ENCODE measurements around the gene ASTL. TPM values are rescaled to one million over a fixed set of nuclear protein-coding genes. Genes with fewer than 3 reads are reported as not detected.
"Not testable (repeated sequence)": the region's sequence is repeated elsewhere in the genome, so short reads cannot be mapped to it uniquely, and the experiment has no call there.

The ASTL gene
- total RNA-seq, 1 donor from 2014 or later = not detected

DNA sequence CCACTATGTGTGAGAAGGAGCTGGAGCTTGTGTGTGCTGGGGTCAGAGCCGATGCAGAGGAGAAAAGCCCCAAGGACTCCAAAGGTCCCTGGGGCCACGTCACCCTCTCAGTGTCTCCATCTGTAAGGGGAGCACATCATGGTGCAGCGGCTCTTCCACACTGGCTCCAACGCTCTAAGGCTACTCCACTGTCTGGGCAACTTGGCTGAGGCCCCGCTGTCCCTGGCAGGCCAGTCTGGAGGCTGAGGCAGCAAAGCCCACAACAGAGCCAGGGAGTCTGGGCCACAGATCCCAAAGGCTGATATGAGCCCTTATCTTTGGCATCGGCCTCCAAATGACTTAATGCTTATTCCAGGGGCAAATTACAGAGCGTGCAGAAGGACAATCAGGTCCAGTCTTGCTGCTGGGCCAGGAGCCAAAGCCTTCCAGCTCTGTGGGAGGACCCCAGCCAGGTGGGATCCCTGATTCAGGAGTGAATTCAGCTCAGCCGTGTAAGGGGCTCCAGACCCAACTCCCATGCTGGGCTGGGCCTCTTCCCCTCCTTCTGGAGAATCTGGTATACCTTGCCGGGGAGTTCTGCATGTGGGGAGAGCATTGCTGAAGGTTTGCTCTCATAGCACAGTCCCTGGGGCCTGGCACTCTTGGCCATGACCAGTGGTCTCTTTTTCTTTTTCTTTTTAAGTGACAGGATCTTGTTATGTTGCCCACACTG, 8.7 kb upstream of the ASTL start:
- DNase-seq (ENCODE audit: extremely low read depth, low read depth, low spot score) = no peak

DNA sequence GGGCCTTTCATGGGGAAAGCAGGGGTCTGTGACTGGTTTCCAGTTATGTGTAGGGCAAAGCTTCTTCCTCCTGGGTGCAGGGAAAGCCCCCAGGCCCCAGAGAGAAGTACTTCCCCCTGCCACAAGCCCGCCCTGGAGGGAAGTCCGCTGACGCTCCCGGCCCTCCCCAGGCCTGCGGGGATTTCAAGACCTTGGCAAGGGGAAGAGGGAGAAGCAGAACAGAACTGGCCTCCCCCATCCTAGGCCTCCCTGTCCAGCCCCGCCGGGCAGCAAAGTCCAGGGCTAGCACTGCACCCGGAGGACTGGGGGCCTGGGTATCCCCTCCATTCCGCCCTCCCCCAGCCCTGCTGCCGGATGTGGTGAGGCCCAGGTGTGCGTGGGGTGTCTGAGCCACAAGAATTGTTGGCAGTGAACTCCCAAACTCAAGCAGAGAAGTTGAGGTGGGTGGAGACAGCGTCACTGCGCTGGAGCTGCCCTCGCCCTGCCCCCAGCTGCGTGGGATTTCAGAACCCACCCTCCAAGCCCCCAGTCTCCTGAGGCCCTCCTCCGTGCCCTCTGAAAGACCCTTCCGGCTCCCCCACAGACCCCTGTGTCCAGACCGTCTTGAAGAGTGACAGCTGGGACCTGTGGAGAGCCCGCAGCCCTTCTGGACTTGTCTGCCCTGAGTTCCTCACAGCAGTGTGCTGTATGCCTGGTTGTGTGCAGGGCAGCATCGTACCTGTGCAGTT, 8.0 kb upstream of the ASTL start:
- DNase-seq (ENCODE audit: extremely low read depth, low read depth, low spot score) = no peak

DNA sequence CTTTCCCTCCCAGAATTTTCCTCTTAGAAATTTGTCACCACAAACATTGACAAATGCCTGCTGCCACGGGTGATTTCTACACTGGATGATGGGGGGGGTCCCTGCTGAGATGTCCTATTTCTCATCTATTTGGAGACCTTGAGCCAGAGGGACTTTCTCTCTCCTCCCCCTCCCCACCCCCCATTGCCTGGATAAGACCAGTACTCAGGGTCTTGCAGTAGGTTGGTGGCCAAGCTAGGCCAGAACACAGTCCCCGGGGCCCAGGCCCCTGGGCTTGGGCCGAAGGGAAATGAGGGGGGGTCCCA, 7.5 kb upstream of the ASTL start:
- DNase-seq (ENCODE audit: extremely low read depth, low read depth, low spot score) = no peak

GRCh38 chr2:96145036-96145847, 6.9 kb upstream of the ASTL start, which contains the start of gene DUSP2:
TSS of gene DUSP2 (minus strand) at chr2:96145440. CDS start at chr2:96145354, 86 bp downstream.
- no peak for DNase-seq (ENCODE audit: extremely low read depth, low read depth, low spot score)

DNA sequence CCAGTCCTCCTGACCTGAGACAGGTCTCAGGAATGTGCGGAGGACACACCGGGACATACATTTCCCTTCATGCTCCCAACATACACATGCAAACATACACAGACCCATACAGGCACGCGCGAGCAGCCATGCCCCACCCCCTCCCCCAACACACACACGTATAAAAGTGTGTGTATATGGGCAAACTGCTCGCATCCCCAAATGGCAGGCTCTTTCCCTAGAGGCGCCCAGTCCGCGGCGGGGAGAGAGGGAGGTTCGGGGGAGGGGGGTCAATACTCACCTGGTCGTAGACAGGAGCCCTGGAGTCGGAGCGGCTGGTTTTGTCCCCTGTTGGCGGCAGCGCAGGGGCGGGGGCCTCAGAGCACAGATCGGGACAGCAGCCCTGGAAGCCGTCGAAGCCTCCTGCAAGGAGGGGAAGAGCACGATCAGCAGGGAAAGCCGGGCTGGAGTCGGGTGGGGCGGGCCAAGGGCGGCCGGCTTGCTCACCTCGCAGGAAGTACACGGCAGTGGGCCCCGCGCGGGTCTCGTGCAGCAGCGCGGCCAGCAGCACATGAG, 6.3 kb upstream of the ASTL start:
- no peak for DNase-seq (ENCODE audit: extremely low read depth, low read depth, low spot score)

- DNase-seq (ENCODE audit: extremely low read depth, low read depth, low spot score) = no peak
These were observed 5.7 kb upstream of the ASTL start for GRCh38 chr2:96143848-96144480.

- no peak for DNase-seq (ENCODE audit: extremely low read depth, low read depth, low spot score)
These were observed 5.0 kb upstream of the ASTL start for GRCh38 chr2:96143231-96143847.

GRCh38 chr2:96142217-96143113, 4.2 kb upstream of the ASTL start:
- DNase-seq (ENCODE audit: extremely low read depth, low read depth, low spot score) = no peak

- not testable (repeated sequence) for DNase-seq (ENCODE audit: extremely low read depth, low read depth, low spot score)
These were observed 3.3 kb upstream of the ASTL start for GRCh38 chr2:96141624-96141967.

GRCh38 chr2:96140941-96141623, 2.8 kb upstream of the ASTL start:
- no peak for DNase-seq (ENCODE audit: extremely low read depth, low read depth, low spot score)

DNA sequence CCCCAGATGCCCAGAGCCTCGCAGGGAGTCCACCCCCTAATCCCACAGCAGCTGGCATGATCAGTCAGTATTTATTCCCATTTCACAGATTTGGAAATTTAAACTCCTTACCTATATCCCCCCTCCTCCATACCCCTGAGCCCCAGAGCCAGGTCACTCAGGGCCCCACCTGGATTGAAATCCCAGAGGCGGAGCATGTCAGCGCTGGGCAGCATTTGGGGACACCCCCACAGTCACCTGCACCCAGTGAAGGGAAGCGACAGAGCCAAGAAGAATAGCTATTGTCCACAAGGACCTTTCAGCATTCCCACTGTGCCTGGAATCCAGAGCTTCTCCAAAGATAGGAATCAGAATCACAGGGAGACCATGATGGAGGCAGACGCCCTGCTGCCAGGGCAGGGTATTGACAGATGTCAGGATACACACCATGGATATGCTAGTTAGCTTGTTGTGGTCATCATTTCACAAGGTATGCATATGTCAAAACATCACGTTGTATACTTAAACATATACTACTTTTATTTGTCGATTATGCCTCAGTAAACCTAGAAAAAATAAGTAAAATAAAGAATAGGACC, 968 bp upstream of the ASTL start:
- DNase-seq (ENCODE audit: extremely low read depth, low read depth, low spot score) = no peak

DNA sequence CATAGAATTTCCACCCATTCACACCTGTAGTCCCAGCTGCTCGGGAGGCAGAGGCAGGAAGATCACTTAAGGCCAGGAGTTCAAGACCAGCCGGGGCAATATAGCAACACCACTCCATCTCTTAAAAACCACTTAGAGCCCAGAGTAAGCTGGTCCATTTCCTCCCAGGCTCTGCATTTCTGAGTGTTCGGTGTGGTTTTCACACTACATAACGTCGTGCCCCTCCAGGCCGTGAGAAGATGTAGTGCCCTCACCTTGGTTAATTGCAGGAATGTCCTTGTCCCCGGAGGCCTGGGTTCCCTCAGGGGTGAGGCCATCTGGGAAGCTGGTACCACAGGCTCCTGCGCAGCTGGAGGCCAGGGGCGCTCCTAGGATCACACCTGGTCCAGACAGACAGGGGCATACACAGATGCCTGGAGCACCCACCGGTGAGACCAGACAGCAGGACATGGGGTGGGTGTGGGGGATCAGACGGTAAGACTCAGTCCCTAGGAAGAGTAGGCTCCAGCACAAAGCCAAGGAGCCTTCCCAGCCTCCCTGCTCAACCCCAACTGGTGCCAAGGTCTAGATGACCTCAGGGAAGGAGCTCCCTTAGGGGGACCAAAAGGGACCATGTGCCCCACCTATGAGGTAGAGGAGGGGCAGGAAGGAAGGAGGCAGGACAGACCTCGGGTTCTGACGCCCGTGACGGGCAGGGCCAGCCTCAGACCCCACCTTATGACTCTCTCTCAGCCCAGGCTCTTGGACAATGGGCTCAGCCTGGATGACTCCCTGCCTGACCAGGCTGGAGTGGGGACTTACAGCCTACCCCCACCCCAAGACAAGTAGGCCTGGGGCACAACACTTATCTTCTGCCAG, 752 bp downstream of the ASTL start:
- DNase-seq (ENCODE audit: extremely low read depth, low read depth, low spot score) = no peak

DNA sequence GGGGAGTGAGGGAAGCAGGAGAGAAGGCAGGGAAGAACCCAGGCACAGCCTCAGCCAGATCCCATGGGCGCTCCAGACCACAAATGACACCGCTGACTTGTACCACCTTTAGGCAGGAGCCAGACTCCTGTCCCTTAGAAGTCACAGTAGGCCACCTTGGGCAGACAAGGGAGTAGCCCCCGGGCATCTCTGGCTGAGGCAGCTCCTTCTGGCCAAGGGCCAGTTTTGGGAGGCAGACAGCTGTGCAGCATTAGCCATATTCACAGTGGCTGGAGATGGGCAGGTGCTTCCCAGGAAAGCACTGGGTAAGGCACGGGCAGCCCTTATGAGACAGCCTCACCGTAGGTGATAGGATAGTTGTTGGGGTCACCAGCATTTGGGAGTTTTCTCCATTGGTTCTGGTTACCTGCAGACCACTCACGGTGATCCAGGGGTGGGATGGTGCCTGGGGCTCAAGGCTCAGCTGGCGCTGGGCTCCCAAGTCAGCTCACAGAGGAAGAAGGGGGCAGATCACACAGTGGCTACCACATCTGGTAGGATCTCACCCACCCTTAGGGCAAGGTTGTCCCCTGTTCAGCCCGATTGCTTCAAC, 2.1 kb downstream of the ASTL start:
- no peak for DNase-seq (ENCODE audit: extremely low read depth, low read depth, low spot score)

- DNase-seq (ENCODE audit: extremely low read depth, low read depth, low spot score) = no peak
These were observed 2.7 kb downstream of the ASTL start for GRCh38 chr2:96135621-96136020.

DNA sequence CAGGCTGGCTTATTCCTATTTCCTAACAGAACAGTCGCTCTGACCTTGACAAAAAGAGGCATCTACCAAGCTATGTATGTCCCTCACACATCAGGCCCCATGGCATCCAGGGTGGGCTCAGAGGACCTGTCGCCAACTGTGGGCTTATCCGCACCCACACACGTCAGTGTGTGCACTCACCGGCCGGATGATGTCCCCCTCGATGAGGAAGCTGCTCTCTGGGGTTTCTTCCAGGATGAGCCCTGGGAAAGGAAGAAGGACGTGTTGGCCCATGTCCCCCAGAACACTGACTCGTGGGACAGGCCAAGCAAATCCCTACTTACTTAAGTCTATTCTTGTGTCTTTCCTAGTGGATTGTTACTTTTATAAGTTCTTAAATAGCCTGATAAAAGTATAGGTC, 3.1 kb downstream of the ASTL start:
- DNase-seq (ENCODE audit: extremely low read depth, low read depth, low spot score) = no peak

DNA sequence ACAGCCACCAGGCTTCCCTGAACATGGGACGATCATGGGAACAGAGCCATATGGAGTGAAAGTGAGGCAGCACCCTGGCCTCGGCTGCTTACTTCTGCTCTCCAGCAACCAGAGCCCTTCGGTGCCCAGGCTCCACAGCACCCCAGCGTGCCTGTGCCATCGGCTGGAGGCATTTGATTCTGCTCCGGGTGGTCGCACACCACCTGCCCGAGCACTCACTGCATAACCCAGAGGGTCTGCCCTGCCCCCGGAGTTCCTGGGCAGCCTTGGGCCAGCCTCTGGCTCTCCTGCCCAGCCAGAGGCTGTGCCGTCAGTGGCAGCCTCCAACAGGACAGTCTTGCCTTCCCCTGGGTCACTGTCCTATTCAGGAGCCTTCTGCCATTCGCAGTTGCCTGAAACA, 3.9 kb downstream of the ASTL start:
- DNase-seq (ENCODE audit: extremely low read depth, low read depth, low spot score) = no peak

Measured in glomerular endothelial cell (primary cell).